SK-N-MC (cell line): Measurements from ENCODE around the gene NR2F1-AS1.
"Not testable (repeated sequence)": the region's sequence is repeated elsewhere in the genome, so short reads cannot be mapped to it uniquely, and the experiment has no call there.

Source experiments
- DNase-seq: peaks from one replicate; pipeline ENCODE4 v3.0.0-alpha.2; 2011; ENCODE audit warnings: low read depth, low spot score
- H3K27ac ChIP-seq: fragments of 200-600 bp; sonication (generic); 2 replicates; pipeline ENCODE4 v1.5.1; 2016; ENCODE audit warnings: mixed run types
- H3K36me3 ChIP-seq: fragments of 200-600 bp; sonication (generic); 2 replicates; pipeline ENCODE4 v1.6.1; 2017; ENCODE audit warnings: antibody characterized with exemption, low read length, mixed read lengths; ENCODE audit not compliant: insufficient read depth
- H3K4me3 ChIP-seq: fragments of 200-600 bp; sonication (generic); 2 replicates; pipeline ENCODE4 v1.5.1; 2016
- H3K9ac ChIP-seq: fragments of 200-600 bp; sonication (generic); 2 replicates; pipeline ENCODE4 v1.8.0; 2017; ENCODE audit warnings: mixed run types, mixed read lengths; ENCODE audit not compliant: insufficient read length
- H3K9me3 ChIP-seq: fragments of 200-600 bp; sonication (generic); 2 replicates; pipeline ENCODE4 v1.6.1; 2017; ENCODE audit warnings: low read depth, mild to moderate bottlenecking, antibody characterized with exemption, low read length, moderate library complexity, mixed read lengths
- EZH2 ChIP-seq: fragments of 200-600 bp; sonication (generic); IDR thresholded peaks from one replicate; pipeline ENCODE4 v1.6.1; 2017; ENCODE audit warnings: antibody characterized with exemption
- FOXP2 ChIP-seq: optimal IDR thresholded peaks from 2 replicates; pipeline ENCODE3; 2011; ENCODE audit warnings: mild to moderate bottlenecking, moderate library complexity; ENCODE audit not compliant: insufficient read depth; ENCODE audit errors: extremely low read length, control extremely low read depth
- POLR2AphosphoS5 ChIP-seq: IDR thresholded peaks from 2 replicates; pipeline ENCODE4 v1.6.1; 2012; ENCODE audit warnings: mild to moderate bottlenecking, low read depth, low read length, borderline replicate concordance

NR2F1-AS1 gene

DNA sequence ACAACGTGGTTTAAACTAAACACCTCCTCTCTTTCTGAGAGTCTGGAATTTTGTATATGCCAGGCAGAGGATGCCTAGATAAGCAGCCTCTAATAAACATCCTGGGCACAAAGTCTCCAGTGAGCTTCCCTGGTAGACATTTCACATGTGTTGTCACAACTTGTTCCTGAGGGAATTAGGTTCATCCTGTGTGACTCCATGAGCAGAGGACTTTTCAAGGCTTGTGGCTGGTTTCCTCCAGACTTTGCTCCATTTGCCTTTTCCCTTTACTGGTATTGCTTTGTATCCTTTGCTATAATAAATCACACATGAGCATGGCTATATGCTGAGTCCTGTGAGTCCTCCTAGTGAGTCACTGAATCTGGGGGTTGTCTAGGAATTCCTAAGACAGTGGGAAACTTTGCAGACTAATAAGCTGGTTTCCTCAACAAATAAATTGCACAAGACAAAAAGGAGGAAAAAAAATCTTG lies 77.4 kb downstream of the NR2F1-AS1 start:
- Histone ChIP-seq H3K4me3 (no peak overlapping the region), H3K27ac (no peak overlapping the region), H3K9me3 (no peaks in the 10 kb centered on the region), H3K9ac (no peak overlapping the region), H3K36me3 (no peaks in the 10 kb centered on the region)
- DNase-seq: peak; percentile 18
- no peak for TF ChIP-seq POLR2AphosphoS5
- TF ChIP-seq FOXP2: no peak
- no peak for TF ChIP-seq EZH2

- Histone ChIP-seq H3K9me3 (no peaks in the 10 kb centered on the region), H3K36me3 (no peaks in the 10 kb centered on the region), H3K9ac (no peak overlapping the region), H3K27ac (no peak overlapping the region), H3K4me3 (no peak overlapping the region)
- no peak for DNase-seq
- no peak for TF ChIP-seq EZH2
- no peak for TF ChIP-seq FOXP2
- TF ChIP-seq POLR2AphosphoS5: no peak
Observed at GRCh38 chr5:93497096-93497495, 83.9 kb downstream of the NR2F1-AS1 start.

GRCh38 chr5:93479982-93480509 lies 101.0 kb downstream of the NR2F1-AS1 start:
- no peak overlapping the region for H3K4me3 ChIP-seq
- TF ChIP-seq FOXP2 (no peak), EZH2 (no peak), POLR2AphosphoS5 (no peak)
- DNase-seq: no peak
- H3K27ac ChIP-seq: no peak overlapping the region
- no peak overlapping the region for H3K9ac ChIP-seq
- no peaks in the 10 kb centered on the region for H3K9me3 ChIP-seq
- H3K36me3 ChIP-seq: no peaks in the 10 kb centered on the region

GRCh38 chr5:93477816-93478215 lies 103.2 kb downstream of the NR2F1-AS1 start:
- Histone ChIP-seq H3K9ac (no peak overlapping the region), H3K9me3 (no peaks in the 10 kb centered on the region), H3K4me3 (no peak overlapping the region), H3K27ac (no peak overlapping the region), H3K36me3 (no peaks in the 10 kb centered on the region)
- TF ChIP-seq POLR2AphosphoS5 (no peak), EZH2 (no peak), FOXP2 (no peak)
- DNase-seq: no peak

DNA sequence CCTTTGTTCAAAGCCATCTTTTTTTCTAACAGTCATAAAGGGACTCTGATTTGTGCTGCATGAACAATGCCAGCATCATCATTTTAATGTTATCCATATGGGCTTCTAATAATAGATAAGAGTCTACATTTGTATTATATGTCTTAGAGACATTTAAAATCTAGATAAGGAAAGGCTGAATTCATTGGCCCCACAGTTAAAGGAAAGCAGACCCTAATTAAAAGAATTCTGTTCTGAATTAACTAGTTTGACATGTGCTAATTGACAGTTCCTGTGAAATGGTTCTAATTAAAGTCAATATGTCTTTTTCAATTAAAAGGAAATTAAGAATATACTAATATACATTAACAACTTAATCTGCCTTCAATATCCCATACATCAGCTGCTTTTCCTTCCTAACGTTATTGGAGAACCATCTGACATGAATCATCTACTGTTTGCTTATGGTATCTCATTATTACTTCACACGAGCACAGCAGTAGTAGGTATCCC lies 104.7 kb downstream of the NR2F1-AS1 start:
- Histone ChIP-seq H3K36me3 (no peaks in the 10 kb centered on the region), H3K9ac (no peak overlapping the region), H3K27ac (no peak overlapping the region), H3K4me3 (no peak overlapping the region), H3K9me3 (no peaks in the 10 kb centered on the region)
- DNase-seq: no peak
- TF ChIP-seq POLR2AphosphoS5: no peak
- TF ChIP-seq EZH2: no peak
- TF ChIP-seq FOXP2: no peak

- Histone ChIP-seq H3K4me3 (no peak overlapping the region), H3K9me3 (no peaks in the 10 kb centered on the region), H3K36me3 (no peaks in the 10 kb centered on the region), H3K9ac (no peak overlapping the region), H3K27ac (no peak overlapping the region)
- TF ChIP-seq POLR2AphosphoS5 (no peak), EZH2 (no peak), FOXP2 (no peak)
- no peak for DNase-seq
Observed at GRCh38 chr5:93462916-93463315, 118.1 kb downstream of the NR2F1-AS1 start.

DNA sequence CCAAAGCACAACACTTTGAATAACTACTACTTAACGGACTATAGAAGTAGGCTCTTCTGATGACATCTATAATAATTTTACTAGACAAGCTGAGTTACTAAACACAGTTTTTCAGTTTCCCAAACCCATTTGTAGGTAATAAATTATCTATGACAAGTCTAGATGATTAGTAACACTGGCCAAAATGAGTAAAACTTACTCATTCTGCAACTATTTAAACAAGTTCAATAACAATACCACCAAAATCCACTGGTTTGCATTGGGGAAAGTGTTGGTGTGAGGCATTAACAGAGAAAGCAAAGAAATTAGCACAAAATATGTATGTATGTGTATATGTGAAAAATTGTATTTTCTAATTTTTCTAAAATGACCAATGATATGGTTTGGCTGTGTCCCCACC lies 119.3 kb downstream of the NR2F1-AS1 start:
- TF ChIP-seq EZH2 (no peak), FOXP2 (no peak), POLR2AphosphoS5 (no peak)
- Histone ChIP-seq H3K9me3 (no peaks in the 10 kb centered on the region), H3K27ac (no peak overlapping the region), H3K36me3 (no peaks in the 10 kb centered on the region), H3K9ac (no peak overlapping the region), H3K4me3 (no peak overlapping the region)
- DNase-seq: no peak

GRCh38 chr5:93460286-93460685 lies 120.7 kb downstream of the NR2F1-AS1 start:
- no peak overlapping the region for H3K4me3 ChIP-seq
- H3K27ac ChIP-seq: no peak overlapping the region
- no peaks in the 10 kb centered on the region for H3K36me3 ChIP-seq
- no peak for DNase-seq
- TF ChIP-seq EZH2 (no peak), FOXP2 (no peak), POLR2AphosphoS5 (no peak)
- no peaks in the 10 kb centered on the region for H3K9me3 ChIP-seq
- no peak overlapping the region for H3K9ac ChIP-seq

DNA sequence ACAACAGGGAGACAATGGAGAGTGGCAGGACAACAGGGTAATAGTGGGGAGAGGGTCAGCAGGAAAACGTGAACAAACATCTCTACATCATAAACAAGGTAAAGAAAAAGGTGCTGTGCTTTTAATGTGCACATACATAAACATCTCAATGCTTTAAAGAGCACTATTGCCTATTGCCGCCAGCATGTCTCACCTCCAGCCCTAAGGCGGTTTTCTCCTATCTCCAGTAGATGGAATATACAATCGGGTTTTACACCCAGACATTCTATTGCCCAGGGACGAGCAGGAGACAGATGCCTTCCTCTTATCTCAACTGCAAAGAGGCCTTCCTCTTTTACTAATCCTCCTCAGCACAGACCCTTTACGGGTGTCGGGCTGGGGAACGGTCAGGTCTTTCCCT lies 124.2 kb downstream of the NR2F1-AS1 start:
- H3K9ac ChIP-seq, H3K27ac ChIP-seq: not testable (repeated sequence)

More for the DNA sequence above, 124.2 kb downstream of the NR2F1-AS1 start:
- not testable (repeated sequence) for DNase-seq, H3K9me3 ChIP-seq, H3K36me3 ChIP-seq, H3K4me3 ChIP-seq
